CD14-positive monocyte (primary cell): ENCODE data around the gene EBI3. TPM values are rescaled to one million over a fixed set of nuclear protein-coding genes. Genes with fewer than 3 reads are reported as not detected.

Experiments used
- DNase-seq, 3 donors: peaks; one replicate each; pipeline ENCODE4 v3.0.0-alpha.2; 2011 to 2022
- H2AFZ ChIP-seq: 2 replicates; pipeline ENCODE4 v1.6.0; 2012; ENCODE audit warnings: mild to moderate bottlenecking, low read depth, low read length, inconsistent platforms; ENCODE audit not compliant: insufficient read depth, poor library complexity, severe bottlenecking
- H3K27ac ChIP-seq, 2 donors: 1 replicate in 1 of 2; 2 replicates in 1 of 2; pipeline ENCODE4 v1.5.1; 2012 to 2013; ENCODE audit warnings: low read length in 2 of 2, control low read depth in 1 of 2, inconsistent platforms in 1 of 2, low read depth in 1 of 2, mild to moderate bottlenecking in 1 of 2
- H3K27me3 ChIP-seq, 2 donors: one replicate each; pipeline versions ENCODE4 v1.6.0 to v1.6.1; 2011 to 2013; ENCODE audit warnings: low read length in 2 of 2; ENCODE audit not compliant: control insufficient read depth in 2 of 2, insufficient read depth in 2 of 2
- H3K36me3 ChIP-seq, 2 donors: replicated peaks in 1 of 2; 1 replicate in 1 of 2; 2 replicates in 1 of 2; pipeline versions ENCODE4 v1.5.1 to v1.6.1; 2012 to 2013; ENCODE audit warnings: low read length in 2 of 2, control low read depth in 1 of 2, inconsistent platforms in 1 of 2, mild to moderate bottlenecking in 1 of 2; ENCODE audit not compliant: insufficient read depth in 2 of 2, control insufficient read depth in 1 of 2
- H3K4me1 ChIP-seq, 2 donors: 1 replicate in 1 of 2; 2 replicates in 1 of 2; pipeline versions ENCODE4 v1.5.1 to v1.6.1; 2012 to 2013; ENCODE audit warnings: low read length in 2 of 2, control low read depth in 1 of 2, inconsistent platforms in 1 of 2, mild to moderate bottlenecking in 1 of 2, moderate library complexity in 1 of 2; ENCODE audit not compliant: insufficient read depth in 2 of 2, control insufficient read depth in 1 of 2
- H3K4me2 ChIP-seq: replicated peaks from 2 replicates; pipeline ENCODE3; 2012; ENCODE audit warnings: low read length, moderate library complexity, mild to moderate bottlenecking; ENCODE audit not compliant: poor library complexity, severe bottlenecking; ENCODE audit errors: extremely low read depth
- H3K4me3 ChIP-seq, 3 experiments: fragments of 200-600 bp in 1 of 3; sonication (generic) in 1 of 3; replicated peaks in 1 of 3; 1 replicate in 2 of 3; 2 replicates in 1 of 3; pipeline ENCODE4 v1.5.1; 2011 to 2013; ENCODE audit warnings: low read length in 3 of 3, mild to moderate bottlenecking in 3 of 3, control low read depth in 2 of 3, low read depth in 2 of 3, inconsistent platforms in 1 of 3, moderate library complexity in 1 of 3
- H3K79me2 ChIP-seq: 2 replicates; pipeline ENCODE4 v1.6.0; 2012; ENCODE audit warnings: mild to moderate bottlenecking, control low read depth, inconsistent platforms, low read length, moderate library complexity; ENCODE audit not compliant: insufficient read depth
- H3K9ac ChIP-seq: 2 replicates; pipeline ENCODE4 v1.6.0; 2017; ENCODE audit warnings: low read length, mild to moderate bottlenecking; ENCODE audit not compliant: insufficient read depth, poor library complexity, severe bottlenecking
- H3K9me3 ChIP-seq, 2 donors: replicated peaks in 1 of 2; 1 replicate in 1 of 2; 2 replicates in 1 of 2; pipeline versions ENCODE4 v1.5.1 to v1.6.1; 2012 to 2013; ENCODE audit warnings: low read length in 2 of 2, control low read depth in 1 of 2; ENCODE audit not compliant: control insufficient read depth in 1 of 2, insufficient read depth in 1 of 2
- H4K20me1 ChIP-seq: 2 replicates; pipeline ENCODE4 v1.6.0; 2012; ENCODE audit warnings: mild to moderate bottlenecking, low read length, control low read depth, moderate library complexity; ENCODE audit not compliant: insufficient read depth
- H3K27ac Mint-ChIP-seq, 7 donors: one replicate each; pipeline ENCODE4 v1.8.0; 2020; ENCODE audit warnings: mild to moderate bottlenecking in 7 of 7, mixed read lengths in 7 of 7, moderate library complexity in 6 of 7, inconsistent platforms in 2 of 7
- H3K27me3 Mint-ChIP-seq, 3 donors: one replicate each; pipeline ENCODE4 v1.8.0; 2021 to 2022; ENCODE audit warnings: low read depth in 3 of 3, mild to moderate bottlenecking in 3 of 3, mixed read lengths in 3 of 3, moderate library complexity in 3 of 3, inconsistent platforms in 1 of 3
- H3K36me3 Mint-ChIP-seq, 2 donors: one replicate each; pipeline ENCODE4 v1.8.0; 2020; ENCODE audit warnings: mixed read lengths in 2 of 2, inconsistent platforms in 1 of 2, mild to moderate bottlenecking in 1 of 2
- H3K4me1 Mint-ChIP-seq: one replicate; pipeline ENCODE4 v1.8.0; 2020; ENCODE audit warnings: mild to moderate bottlenecking, mixed read lengths
- H3K4me3 Mint-ChIP-seq, 2 donors: one replicate each; pipeline ENCODE4 v1.8.0; 2020; ENCODE audit warnings: mild to moderate bottlenecking in 2 of 2, mixed read lengths in 2 of 2, moderate library complexity in 1 of 2
- H3K9me3 Mint-ChIP-seq, 7 donors: one replicate each; pipeline ENCODE4 v1.8.0; 2020 to 2022; ENCODE audit warnings: mixed read lengths in 7 of 7, mild to moderate bottlenecking in 6 of 7, moderate library complexity in 6 of 7, inconsistent platforms in 2 of 7
- WGBS: methylation state at CpG from one replicate; pipeline ENCODE4 v1.1.5; 2013; ENCODE audit warnings: missing lambda C conversion rate; ENCODE audit not compliant: insufficient coverage; 5-methylcytosine and 5-hydroxymethylcytosine counted together
- intact Hi-C, 2 donors: fragments of 100-400 bp; cut with micrococcal nuclease; formaldehyde crosslinking; loops; one replicate each; pipeline versions ENCODE4 v1.15.0 to v1.15.1; 2023
- polyA plus RNA-seq, 3 donors: library from polyadenylated mRNA; depleted of rRNA in 1 of 3; unstranded in 2 of 3; stranded (reverse) in 1 of 3; fragments of 300-500 nt in 2 of 3; fragments of >200 nt in 1 of 3; fragmentation: Illumina TruSeq in 2 of 3; gene quantifications; 1 replicate in 2 of 3; 2 replicates in 1 of 3; pipeline ENCODE4 v1.2.3, GENCODE V29; 2012 to 2021
- TF ChIP-seq, protein P1 (sequence below): fragments of 200-600 bp; IDR thresholded peaks from one replicate; pipeline ENCODE4 v1.8.0; 2022; ENCODE audit warnings: antibody characterized with exemption, mild to moderate bottlenecking

EBI3 gene
- polyA plus RNA-seq, 3 donors: 0.14 to 0.40 TPM; not detected in 1

DNA sequence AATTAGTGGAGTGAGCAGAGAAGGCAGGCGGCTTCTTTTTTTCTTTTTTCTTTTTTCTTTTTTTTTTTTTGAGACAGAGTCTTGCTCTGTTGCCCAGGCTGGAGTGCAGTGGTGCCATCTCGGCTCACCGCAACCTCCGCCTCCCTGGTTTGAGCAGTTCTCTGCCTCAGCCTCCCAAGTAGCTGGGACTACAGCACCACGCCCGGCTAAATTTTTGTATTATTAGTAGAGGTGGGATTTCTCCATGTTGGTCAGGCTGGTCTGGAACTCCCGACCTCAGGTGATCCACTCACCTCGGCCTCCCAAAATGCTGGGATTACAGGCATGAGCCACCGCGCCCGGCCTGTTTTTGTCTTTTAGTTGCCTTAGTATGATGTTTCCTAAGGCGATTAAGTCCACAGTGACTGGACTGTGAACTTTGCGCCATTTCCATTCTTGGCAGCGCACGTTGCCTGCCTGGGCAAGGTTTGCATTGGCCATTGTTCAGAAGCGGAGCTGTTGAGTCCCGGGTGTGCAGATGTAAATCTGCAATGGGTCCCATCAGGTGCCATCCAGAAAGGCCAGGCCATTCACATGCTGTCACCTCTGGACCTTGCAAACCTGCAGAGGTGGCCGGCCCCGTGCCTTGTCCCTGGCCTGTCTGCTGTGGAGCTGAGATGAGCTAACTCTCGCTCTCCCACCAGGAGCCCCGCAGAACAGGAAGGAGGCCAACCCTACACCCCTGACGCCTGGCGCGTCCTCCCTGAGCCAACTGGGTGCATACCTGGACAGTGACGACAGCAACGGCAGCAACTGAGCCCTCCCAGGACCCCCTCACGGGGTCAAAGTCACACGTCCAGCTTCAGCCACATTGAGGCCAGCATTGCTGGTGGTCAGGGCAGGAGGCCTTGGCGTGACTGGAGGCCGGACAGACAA, 38.8 kb downstream of the EBI3 start:
- H3K4me3 ChIP-seq: no peak overlapping the region
- no peak overlapping the region for H3K27ac Mint-ChIP-seq
- no peaks in the 10 kb centered on the region for H3K79me2 ChIP-seq
- H3K4me1 ChIP-seq: peaks cover 9 to 10% of the 10 kb centered on the region in 2 donors
- TF ChIP-seq, protein P1, sequence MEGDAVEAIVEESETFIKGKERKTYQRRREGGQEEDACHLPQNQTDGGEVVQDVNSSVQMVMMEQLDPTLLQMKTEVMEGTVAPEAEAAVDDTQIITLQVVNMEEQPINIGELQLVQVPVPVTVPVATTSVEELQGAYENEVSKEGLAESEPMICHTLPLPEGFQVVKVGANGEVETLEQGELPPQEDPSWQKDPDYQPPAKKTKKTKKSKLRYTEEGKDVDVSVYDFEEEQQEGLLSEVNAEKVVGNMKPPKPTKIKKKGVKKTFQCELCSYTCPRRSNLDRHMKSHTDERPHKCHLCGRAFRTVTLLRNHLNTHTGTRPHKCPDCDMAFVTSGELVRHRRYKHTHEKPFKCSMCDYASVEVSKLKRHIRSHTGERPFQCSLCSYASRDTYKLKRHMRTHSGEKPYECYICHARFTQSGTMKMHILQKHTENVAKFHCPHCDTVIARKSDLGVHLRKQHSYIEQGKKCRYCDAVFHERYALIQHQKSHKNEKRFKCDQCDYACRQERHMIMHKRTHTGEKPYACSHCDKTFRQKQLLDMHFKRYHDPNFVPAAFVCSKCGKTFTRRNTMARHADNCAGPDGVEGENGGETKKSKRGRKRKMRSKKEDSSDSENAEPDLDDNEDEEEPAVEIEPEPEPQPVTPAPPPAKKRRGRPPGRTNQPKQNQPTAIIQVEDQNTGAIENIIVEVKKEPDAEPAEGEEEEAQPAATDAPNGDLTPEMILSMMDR: peak; percentile 56
- no peak for DNase-seq
- 83% methylated on average over 24 of the region's 30 CpGs for WGBS
- H3K27me3 Mint-ChIP-seq: peaks cover 0 to 3% (median 2%) of the 10 kb centered on the region in 3 donors
- H3K4me2 ChIP-seq: no peak overlapping the region
- peaks cover 49 to 82% of the 10 kb centered on the region in 2 donors for H3K36me3 Mint-ChIP-seq
- H3K27ac ChIP-seq: no peak overlapping the region
- H3K4me1 Mint-ChIP-seq: peaks cover 12% of the 10 kb centered on the region
- H3K36me3 ChIP-seq: peaks cover 37 to 67% of the 10 kb centered on the region in 2 donors
- H3K9me3 ChIP-seq: no peaks in the 10 kb centered on the region
- intact Hi-C loops: loop anchor here (2.0 to 10.0 kb wide), 3 partner anchors 84 to 257 kb away; no protein-coding TSS in a partner anchor
- no peak overlapping the region for H2AFZ ChIP-seq
- no peak overlapping the region for H3K9ac ChIP-seq
- H3K9me3 Mint-ChIP-seq: peaks cover 0 to 4% (median 2%) of the 10 kb centered on the region in 7 donors
- no peaks in the 10 kb centered on the region for H3K27me3 ChIP-seq
- H3K4me3 Mint-ChIP-seq: no peak overlapping the region
- peaks cover 9% of the 10 kb centered on the region for H4K20me1 ChIP-seq

DNA sequence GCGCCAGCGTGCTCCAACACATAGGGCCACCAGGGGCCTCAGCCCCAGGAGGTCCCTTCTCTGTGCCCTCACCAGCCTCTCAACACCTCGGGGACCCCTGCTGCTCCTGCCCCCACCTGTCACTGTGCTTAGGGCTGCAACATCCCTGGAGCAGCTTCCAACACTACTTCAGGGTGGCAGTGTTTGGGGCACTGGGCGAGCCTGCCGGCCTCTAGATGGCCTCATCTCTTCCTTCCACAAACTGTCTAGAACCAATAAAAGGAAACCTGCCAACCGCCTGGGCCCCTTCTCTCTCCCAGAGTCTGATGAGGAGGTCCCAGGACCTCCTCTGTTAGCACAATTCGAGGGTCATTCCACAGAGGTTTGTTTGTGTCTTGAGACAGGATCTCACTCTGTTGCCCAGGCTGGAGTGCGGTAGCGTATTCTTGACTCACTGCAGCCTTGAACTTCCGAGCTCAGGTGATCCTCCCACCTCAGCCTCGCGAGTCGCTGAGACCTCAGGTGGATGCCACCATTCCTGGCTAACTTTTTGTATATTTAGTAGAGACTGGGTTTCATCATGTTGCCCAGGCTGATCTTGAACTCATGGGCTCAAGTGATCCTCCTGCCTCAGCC, 39.6 kb downstream of the EBI3 start:
- Mint-ChIP-seq H3K4me1 (peaks cover 10% of the 10 kb centered on the region), H3K27ac (no peak overlapping the region), H3K9me3 (peaks cover 0 to 4% (median 2%) of the 10 kb centered on the region in 7 donors), H3K36me3 (peaks cover 44 to 75% of the 10 kb centered on the region in 2 donors), H3K27me3 (peaks cover 0 to 3% (median 2%) of the 10 kb centered on the region in 3 donors), H3K4me3 (no peak overlapping the region)
- no peaks in the 10 kb centered on the region for H3K27me3 ChIP-seq
- TF ChIP-seq, protein P1: no peak
- no peak overlapping the region for H3K4me3 ChIP-seq
- peaks cover 9% of the 10 kb centered on the region for H4K20me1 ChIP-seq
- intact Hi-C loops: loop anchor here in 1 of 2 donors (5.0 to 10.0 kb wide), 2 partner anchors 83 to 256 kb away; no protein-coding TSS in a partner anchor
- no peak overlapping the region for H3K4me2 ChIP-seq
- WGBS: 88% methylated on average over 13 of the region's 13 CpGs
- H3K9me3 ChIP-seq: no peaks in the 10 kb centered on the region
- H2AFZ ChIP-seq: no peak overlapping the region
- H3K4me1 ChIP-seq: peaks cover 9 to 10% of the 10 kb centered on the region in 2 donors
- no peaks in the 10 kb centered on the region for H3K79me2 ChIP-seq
- peaks cover 34 to 63% of the 10 kb centered on the region in 2 donors for H3K36me3 ChIP-seq
- H3K27ac ChIP-seq: no peak overlapping the region
- no peak overlapping the region for H3K9ac ChIP-seq
- DNase-seq: no peak
